IMR-90 (cell line): ENCODE results near the gene RBM7. TPM values are rescaled to one million over a fixed set of nuclear protein-coding genes. Genes with fewer than 3 reads are reported as not detected.
A peak's percentile ranks its signal among the peaks of the same experiment; 100 is the strongest.

Experiments
- ATAC-seq: fragments of 200-7000 bp; cut with Tn5 transposase; 2 replicates; pipeline ENCODE4 v1.9.1; 2020; ENCODE audit warnings: low read depth, mild to moderate bottlenecking, moderate library complexity
- BruUV-seq: library from RNA; stranded (reverse); fragments of 400-500 nt; replicated peaks from 2 replicates; lab custom pipeline; 2021; lab: Mats Ljungman, UMichigan
- CTCF ChIA-PET: fragments of 300-600 bp; formaldehyde crosslinking; extraction: SDS; loops from one replicate; lab custom pipeline; 2021; ENCODE audit warnings: antibody characterized with exemption; lab: Yijun Ruan, JAX
- POLR2A ChIA-PET: fragments of 300-600 bp; sonication (Branson Sonifier 250); formaldehyde crosslinking; loops from one replicate; lab custom pipeline; 2022; ENCODE audit warnings: antibody characterized with exemption; ENCODE audit not compliant: unreplicated experiment; lab: Charles Lee
- DNase-seq: peaks from one replicate; pipeline ENCODE4 v3.0.0; 2013
- H2AFZ ChIP-seq: replicated peaks from 2 replicates; pipeline ENCODE3; 2013; ENCODE audit warnings: low read length, mild to moderate bottlenecking; ENCODE audit not compliant: poor library complexity
- H2AK5ac ChIP-seq: 2 replicates; pipeline ENCODE4 v1.6.1; 2013; ENCODE audit warnings: low read depth, low read length, inconsistent platforms
- H2AK9ac ChIP-seq: replicated peaks from 2 replicates; pipeline ENCODE3; 2013; ENCODE audit warnings: mild to moderate bottlenecking, low read depth, low read length, moderate library complexity; ENCODE audit not compliant: poor library complexity
- H2BK120ac ChIP-seq: 2 replicates; pipeline ENCODE4 v1.6.1; 2013; ENCODE audit warnings: low read depth, low read length, inconsistent platforms
- H2BK15ac ChIP-seq: 3 replicates; pipeline ENCODE4 v1.6.1; 2013; ENCODE audit warnings: low read depth, low read length, inconsistent platforms
- H2BK20ac ChIP-seq: 2 replicates; pipeline ENCODE4 v1.6.1; 2013; ENCODE audit warnings: low read depth, mild to moderate bottlenecking, inconsistent platforms, low read length, moderate library complexity
- H2BK5ac ChIP-seq: 2 replicates; pipeline ENCODE4 v1.6.1; 2013; ENCODE audit warnings: mild to moderate bottlenecking, low read depth, low read length, inconsistent platforms; ENCODE audit not compliant: poor library complexity, severe bottlenecking
- H3K14ac ChIP-seq: replicated peaks from 2 replicates; pipeline ENCODE4 v1.6.1; 2013; ENCODE audit warnings: low read depth, low read length, inconsistent platforms
- H3K18ac ChIP-seq: 2 replicates; pipeline ENCODE4 v1.6.1; 2013; ENCODE audit warnings: low read depth, low read length, control low read depth
- H3K23ac ChIP-seq: 2 replicates; pipeline ENCODE4 v1.6.1; 2013; ENCODE audit warnings: low read depth, low read length, inconsistent platforms
- H3K27ac ChIP-seq: 2 replicates; pipeline ENCODE4 v1.5.1; 2013; ENCODE audit warnings: mild to moderate bottlenecking, control low read depth, low read length; ENCODE audit not compliant: insufficient read depth
- H3K27me3 ChIP-seq: 2 replicates; pipeline ENCODE4 v1.6.1; 2013; ENCODE audit warnings: low read length; ENCODE audit not compliant: control insufficient read depth, insufficient read depth
- H3K36me3 ChIP-seq: 2 replicates; pipeline ENCODE4 v1.6.1; 2013; ENCODE audit warnings: low read length, mixed read lengths; ENCODE audit not compliant: control insufficient read depth, insufficient read depth
- H3K4ac ChIP-seq: 2 replicates; pipeline ENCODE4 v1.6.1; 2013; ENCODE audit warnings: low read depth, low read length, inconsistent platforms
- H3K4me1 ChIP-seq: 2 replicates; pipeline ENCODE4 v1.6.1; 2013; ENCODE audit warnings: low read length, mixed read lengths; ENCODE audit not compliant: control insufficient read depth, insufficient read depth
- H3K4me2 ChIP-seq: 2 replicates; pipeline ENCODE4 v1.6.1; 2013; ENCODE audit warnings: low read depth, mild to moderate bottlenecking, control low read depth, low read length, moderate library complexity
- H3K4me3 ChIP-seq: 2 replicates; pipeline ENCODE4 v1.5.1; 2013; ENCODE audit warnings: low read depth, mild to moderate bottlenecking, control low read depth, low read length, moderate library complexity; ENCODE audit not compliant: insufficient read depth
- H3K56ac ChIP-seq: 2 replicates; pipeline ENCODE4 v1.6.1; 2013; ENCODE audit warnings: low read length, inconsistent platforms; ENCODE audit not compliant: insufficient read depth; ENCODE audit errors: extremely low read depth
- H3K79me1 ChIP-seq, 2 experiments: 2 replicates each; pipeline ENCODE4 v1.6.1; 2013; ENCODE audit warnings: low read length in 2 of 2, inconsistent platforms in 1 of 2, low read depth in 1 of 2
- H3K9ac ChIP-seq: 2 replicates; pipeline ENCODE4 v1.6.1; 2013; ENCODE audit warnings: low read depth, low read length, control low read depth
- H3K9me1 ChIP-seq: 2 replicates; pipeline ENCODE4 v1.6.1; 2013; ENCODE audit warnings: low read length, inconsistent platforms; ENCODE audit not compliant: insufficient read depth
- H3K9me3 ChIP-seq: 2 replicates; pipeline ENCODE4 v1.6.1; 2013; ENCODE audit warnings: low read length; ENCODE audit not compliant: control insufficient read depth, insufficient read depth
- H4K20me1 ChIP-seq: 2 replicates; pipeline ENCODE4 v1.6.1; 2013; ENCODE audit warnings: low read length, inconsistent platforms; ENCODE audit not compliant: insufficient read depth
- H4K5ac ChIP-seq: 2 replicates; pipeline ENCODE4 v1.6.1; 2013; ENCODE audit warnings: mild to moderate bottlenecking, low read depth, low read length, control low read depth
- H4K8ac ChIP-seq, 2 experiments: 2 replicates each; pipeline ENCODE4 v1.6.1; 2013; ENCODE audit warnings: low read depth in 2 of 2, low read length in 2 of 2, control low read depth in 1 of 2, inconsistent platforms in 1 of 2
- H4K91ac ChIP-seq: 2 replicates; pipeline ENCODE4 v1.6.1; 2013; ENCODE audit warnings: low read depth, low read length, inconsistent platforms; ENCODE audit not compliant: insufficient read depth
- BHLHE40 ChIP-seq: fragments of 150-350 bp; IDR thresholded peaks from 2 replicates; pipeline ENCODE4 v1.6.1; 2016; ENCODE audit warnings: mild to moderate bottlenecking, low read depth, low read length
- CEBPB ChIP-seq: IDR thresholded peaks from 2 replicates; pipeline ENCODE4 v1.6.1; 2012; ENCODE audit warnings: low read depth, low read length, improper control_type of control experiment
- CHD1 ChIP-seq: IDR thresholded peaks from 2 replicates; pipeline ENCODE4 v1.6.1; 2012; ENCODE audit warnings: low read depth, low read length, improper control_type of control experiment
- CTCF ChIP-seq: conservative IDR thresholded peaks from 2 replicates; pipeline ENCODE4 v1.5.1; 2012; ENCODE audit warnings: mild to moderate bottlenecking, low read depth, low read length, improper control_type of control experiment
- ELK1 ChIP-seq: fragments of 150-350 bp; IDR thresholded peaks from 2 replicates; pipeline ENCODE4 v1.6.1; 2016; ENCODE audit warnings: low read depth, mild to moderate bottlenecking, low read length, moderate library complexity, borderline replicate concordance
- FOS ChIP-seq: fragments of 150-350 bp; IDR thresholded peaks from 2 replicates; pipeline ENCODE4 v1.6.1; 2016; ENCODE audit warnings: low read depth, low read length
- MAFK ChIP-seq: IDR thresholded peaks from 2 replicates; pipeline ENCODE4 v1.6.1; 2012; ENCODE audit warnings: low read depth, low read length, improper control_type of control experiment
- MAZ ChIP-seq: IDR thresholded peaks from 2 replicates; pipeline ENCODE4 v1.6.1; 2012; ENCODE audit warnings: low read depth, mild to moderate bottlenecking, low read length, improper control_type of control experiment, moderate library complexity, borderline replicate concordance
- MXI1 ChIP-seq: IDR thresholded peaks from 2 replicates; pipeline ENCODE4 v1.6.1; 2012; ENCODE audit warnings: low read depth, mild to moderate bottlenecking, low read length, moderate library complexity, borderline replicate concordance
- NFE2L2 ChIP-seq: fragments of 150-350 bp; IDR thresholded peaks from 2 replicates; pipeline ENCODE4 v1.6.1; 2016; ENCODE audit warnings: low read depth, mild to moderate bottlenecking, low read length
- POLR2A ChIP-seq: IDR thresholded peaks from 2 replicates; pipeline ENCODE4 v1.6.1; 2012; ENCODE audit warnings: mild to moderate bottlenecking, low read depth, low read length
- RAD21 ChIP-seq: IDR thresholded peaks from 2 replicates; pipeline ENCODE4 v1.6.1; 2012; ENCODE audit warnings: low read length, improper control_type of control experiment
- RCOR1 ChIP-seq: IDR thresholded peaks from 2 replicates; pipeline ENCODE4 v1.6.1; 2012; ENCODE audit warnings: mild to moderate bottlenecking, low read length, improper control_type of control experiment; ENCODE audit not compliant: insufficient replicate concordance
- RFX5 ChIP-seq: IDR thresholded peaks from 2 replicates; pipeline ENCODE4 v1.8.0; 2012; ENCODE audit warnings: low read depth, mild to moderate bottlenecking, low read length, moderate library complexity
- SMC3 ChIP-seq: fragments of 150-350 bp; IDR thresholded peaks from 2 replicates; pipeline ENCODE4 v1.6.1; 2016; ENCODE audit warnings: low read depth, mild to moderate bottlenecking, antibody characterized with exemption, low read length, moderate library complexity
- USF2 ChIP-seq: fragments of 150-350 bp; IDR thresholded peaks from 2 replicates; pipeline ENCODE4 v1.6.1; 2017; ENCODE audit warnings: mild to moderate bottlenecking, antibody characterized with exemption, low read length, low read depth
- WGBS, 2 experiments: methylation state at CpG; one replicate each; pipeline versions ENCODE4 v1.1.5 to v1.1.7; 2013; ENCODE audit warnings: missing lambda C conversion rate in 2 of 2; ENCODE audit not compliant: insufficient read length in 1 of 2; ENCODE audit errors: extremely low coverage in 2 of 2; 5-methylcytosine and 5-hydroxymethylcytosine counted together
- dilution Hi-C: fragments of 300-500 bp; cut with HindIII; formaldehyde crosslinking; loops from one replicate; pipeline ENCODE4 v1.14.3; 2018; ENCODE audit warnings: low sequenced_read_pairs; ENCODE audit not compliant: unreplicated experiment
- in situ Hi-C: fragments of 300-500 bp; cut with MboI; formaldehyde crosslinking; loops from 3 replicates; pipeline ENCODE4 v1.14.3; 2019; ENCODE audit warnings: low sequenced_read_pairs, inconsistent platforms, mixed read lengths
- intact Hi-C: fragments of 100-400 bp; cut with micrococcal nuclease; formaldehyde crosslinking; loops from 2 replicates; pipeline ENCODE4 v1.10.0; 2022
- polyA plus RNA-seq, 3 experiments: library from polyadenylated mRNA; depleted of rRNA; stranded (reverse); fragments of >200 nt; gene quantifications; 2 replicates each; pipeline ENCODE4 v1.2.3, GENCODE V29; 2012; ENCODE audit warnings: low replicate concordance in 1 of 3
- total RNA-seq: library from RNA; depleted of rRNA; stranded (reverse); fragments of >200 nt; gene quantifications from 2 replicates; pipeline ENCODE4 v1.2.3, GENCODE V29; 2012

Gene RBM7
- total and polyA plus RNA-seq, 2 of the 4 experiments (the other 2 are of a cell fraction): 27.8 to 111 TPM

GRCh38 chr11:114362326-114362725, 38.1 kb upstream of the RBM7 start:
- ChIA-PET POLR2A (interaction anchor here (0.6 kb wide), 1 partner anchor 11 kb away, joined by 3 read pairs; no protein-coding TSS in a partner anchor), CTCF (interaction anchor here (0.7 kb wide), 1 partner anchor 23 kb away, joined by 3 read pairs; no protein-coding TSS in a partner anchor)
- H2BK15ac ChIP-seq: peak overlapping the region; percentile 48; the same call in 1 of the 3 replicates
- BruUV-seq: no TSS peak
- no peak overlapping the region for H3K23ac ChIP-seq
- H3K4me3 ChIP-seq: no peak overlapping the region
- ATAC-seq: no peak
- no peaks in the 10 kb centered on the region for H3K36me3 ChIP-seq
- no peak overlapping the region for H3K56ac ChIP-seq
- H2BK5ac ChIP-seq: no peak overlapping the region
- no peak overlapping the region for H4K91ac ChIP-seq
- no peak overlapping the region for H2BK120ac ChIP-seq
- no peaks in the 10 kb centered on the region for H3K27me3 ChIP-seq
- H3K79me1 ChIP-seq: peaks cover 0 to 8% of the 10 kb centered on the region in 2 experiments; a peak in 2 of 4 replicates
- H4K8ac ChIP-seq: no peak overlapping the region
- WGBS, 2 experiments: no CpG with 5 or more reads among the region's 4 CpGs
- no peak overlapping the region for H3K18ac ChIP-seq
- no peak overlapping the region for H2AK5ac ChIP-seq
- no peak overlapping the region for H3K9ac ChIP-seq
- peaks cover 20% of the 10 kb centered on the region for H3K9me1 ChIP-seq
- H2AK9ac ChIP-seq: no peak overlapping the region
- H3K4ac ChIP-seq: peak overlapping the region; percentile 27; the same call in 1 of the 2 replicates
- in situ Hi-C loops: no loop called here
- dilution Hi-C loops: no loop called here
- no peaks in the 10 kb centered on the region for H4K20me1 ChIP-seq
- no peak overlapping the region for H2AFZ ChIP-seq
- H4K5ac ChIP-seq: no peak overlapping the region
- no peak overlapping the region for H3K14ac ChIP-seq
- no peaks in the 10 kb centered on the region for H3K9me3 ChIP-seq
- intact Hi-C loops: no loop called here
- H2BK20ac ChIP-seq: peak overlapping the region; percentile 54; the same call in 1 of the 2 replicates
- TF ChIP-seq RCOR1 (no peak), CEBPB (no peak), MAFK (no peak), USF2 (no peak), CTCF (no peak), CHD1 (no peak), MXI1 (no peak), FOS (no peak), ELK1 (no peak), NFE2L2 (no peak), POLR2A (no peak), BHLHE40 (no peak), RAD21 (no peak), RFX5 (no peak), SMC3 (no peak), MAZ (no peak)
- no peak for DNase-seq
- H3K4me2 ChIP-seq: no peak overlapping the region
- H3K27ac ChIP-seq: no peak overlapping the region
- peaks cover 22% of the 10 kb centered on the region for H3K4me1 ChIP-seq
